GM12872 (cell line): ENCODE results near the gene WDR47.

Experiments used
- CTCF ChIP-seq: IDR thresholded peaks from 3 replicates; pipeline ENCODE4 v1.5.1; 2011; ENCODE audit warnings: low read depth, mild to moderate bottlenecking, low read length, moderate library complexity; ENCODE audit not compliant: insufficient read depth

Gene WDR47

GRCh38 chr1:108957888-108958287 is 84.0 kb downstream of the WDR47 start:
- TF ChIP-seq CTCF: no peak

- TF ChIP-seq CTCF: no peak
Observed at GRCh38 chr1:108955881-108956280, 86.0 kb downstream of the WDR47 start.

GRCh38 chr1:108955111-108955510 is 86.8 kb downstream of the WDR47 start:
- TF ChIP-seq CTCF: no peak

- TF ChIP-seq CTCF: no peak
Observed at GRCh38 chr1:108953452-108953851, 88.5 kb downstream of the WDR47 start.

- TF ChIP-seq CTCF: no peak
Observed at GRCh38 chr1:108951242-108951641, 90.7 kb downstream of the WDR47 start.

- no peak for TF ChIP-seq CTCF
Observed at GRCh38 chr1:108949044-108949443, 92.9 kb downstream of the WDR47 start.

- no peak for TF ChIP-seq CTCF
Observed at GRCh38 chr1:108947871-108948525, 93.9 kb downstream of the WDR47 start.
